Keratinocyte (primary cell): ENCODE results near the gene CAPN14.

Source experiments
- CTCF ChIP-seq, 3 experiments: IDR thresholded peaks in 1 of 3; conservative IDR thresholded peaks in 1 of 3; optimal IDR thresholded peaks in 1 of 3; 2 replicates in 2 of 3; 3 replicates in 1 of 3; pipeline versions ENCODE3 to v1.5.1; 2011; ENCODE audit warnings: low read length in 3 of 3, mild to moderate bottlenecking in 3 of 3, moderate library complexity in 2 of 3, control low read depth in 1 of 3, inconsistent platforms in 1 of 3; ENCODE audit not compliant: insufficient read depth in 2 of 3; ENCODE audit errors: extremely low read depth in 1 of 3
- EZH2 ChIP-seq: IDR thresholded peaks from one replicate; pipeline ENCODE4 v1.6.1; 2012; ENCODE audit warnings: inconsistent platforms, mild to moderate bottlenecking, low read length, moderate library complexity

GRCh38 chr2:31238126-31238905 lies 21.0 kb upstream of the CAPN14 start:
- TF ChIP-seq CTCF (optimal IDR thresholded peaks at IDR 0.05 in 1 of 3, IDR thresholded peaks at IDR 0.05 in 1 of 3, conservative IDR thresholded peaks at IDR 0.05 in 1 of 3; ENCODE audit: extremely low read depth in 1 of 3, insufficient read depth in 2 of 3, low read length in 3 of 3): no peak
- no peak for TF ChIP-seq EZH2
